ENCODE results near the gene ZNF280D.
"Not testable (repeated sequence)": the region's sequence is repeated elsewhere in the genome, so short reads cannot be mapped to it uniquely, and the experiment has no call there.

ZNF280D gene

DNA sequence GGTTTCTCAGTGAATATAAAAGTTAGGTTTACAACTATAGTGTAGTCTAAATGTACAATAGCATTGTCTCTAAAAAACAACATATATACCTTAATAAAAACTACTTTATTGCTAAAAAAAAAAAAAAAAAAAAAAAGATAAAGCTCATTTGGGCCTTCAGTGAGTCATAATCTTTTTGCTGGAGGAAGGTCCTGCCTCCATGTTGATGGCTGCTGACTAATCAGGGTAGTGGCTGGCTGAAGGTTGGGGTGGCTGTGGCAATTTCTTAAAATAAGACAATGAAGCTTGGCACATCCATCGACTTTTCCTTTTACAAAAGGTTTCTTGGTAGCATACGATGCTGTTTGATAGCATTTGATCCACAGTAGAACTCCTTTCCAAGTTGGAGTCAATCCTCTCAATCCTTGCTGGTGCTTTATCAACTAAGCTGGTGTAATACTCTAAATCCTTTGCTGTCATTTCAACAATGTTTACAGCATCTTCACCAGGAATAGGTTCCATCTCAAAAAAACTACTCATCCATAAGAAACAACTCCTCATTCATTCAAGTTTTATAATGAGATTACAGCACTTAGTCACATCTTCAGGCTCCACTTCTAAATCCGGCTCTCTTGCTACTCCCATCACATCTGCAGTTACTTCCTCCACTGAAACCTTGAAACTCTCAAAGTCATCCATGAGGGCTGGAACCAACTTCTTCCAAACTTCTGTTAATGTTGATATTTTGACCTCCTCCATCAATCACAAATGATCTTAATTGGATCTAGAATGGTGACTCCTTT, 13.3 kb downstream of the ZNF280D start:
- FAIRE-seq (no peak), DNase-seq (ENCODE audit: insufficient read length, low spot score) (no peak)

DNA sequence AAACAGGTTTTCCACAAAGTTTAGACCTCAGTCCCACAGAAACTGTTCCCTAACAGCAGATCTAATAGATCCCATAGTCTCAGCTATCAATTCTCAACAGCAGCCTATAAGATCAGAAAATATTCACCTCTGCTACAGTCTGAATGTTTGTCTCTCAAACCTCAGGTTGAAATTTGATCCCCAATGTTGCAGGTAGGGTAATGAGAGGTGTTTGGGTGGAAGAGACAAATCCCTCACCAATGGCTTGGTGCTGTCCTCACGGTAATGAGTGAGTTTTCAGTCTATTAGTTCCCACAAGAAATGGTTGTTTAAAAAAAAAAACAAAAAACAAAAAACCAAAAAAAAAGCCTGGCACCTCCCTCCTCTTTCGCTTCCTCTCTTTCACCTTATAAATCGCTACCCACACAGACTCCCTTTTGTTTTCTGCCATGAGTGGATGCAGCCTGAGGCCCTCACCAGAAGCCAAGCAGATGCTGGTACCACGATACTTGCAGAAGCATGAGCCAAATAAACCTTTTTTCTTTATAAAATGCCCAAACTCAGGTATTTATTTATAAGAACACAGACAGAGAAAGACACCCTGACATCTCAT, 14.2 kb downstream of the ZNF280D start:
- no peak for DNase-seq (ENCODE audit: insufficient read length, low spot score)
- FAIRE-seq = no peak

DNA sequence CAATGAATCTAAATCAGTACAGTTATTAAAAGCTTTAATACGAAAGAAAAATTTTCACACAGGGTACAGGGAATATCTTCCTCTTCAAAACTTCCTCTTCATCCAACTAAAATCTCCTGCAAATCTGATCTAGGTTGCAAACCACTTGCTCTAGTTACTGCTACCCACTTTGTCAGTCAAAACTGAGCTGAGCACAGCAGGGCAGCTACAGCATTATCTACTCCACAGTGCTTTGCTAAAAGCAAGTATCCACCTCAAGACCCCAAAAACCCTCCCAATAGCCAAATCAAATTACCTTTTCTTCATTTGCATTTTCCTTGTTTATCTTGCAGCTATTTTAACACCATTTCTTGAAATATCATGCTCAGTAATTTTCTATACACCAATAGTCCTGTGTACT, 14.7 kb downstream of the ZNF280D start:
- FAIRE-seq = no peak

DNA sequence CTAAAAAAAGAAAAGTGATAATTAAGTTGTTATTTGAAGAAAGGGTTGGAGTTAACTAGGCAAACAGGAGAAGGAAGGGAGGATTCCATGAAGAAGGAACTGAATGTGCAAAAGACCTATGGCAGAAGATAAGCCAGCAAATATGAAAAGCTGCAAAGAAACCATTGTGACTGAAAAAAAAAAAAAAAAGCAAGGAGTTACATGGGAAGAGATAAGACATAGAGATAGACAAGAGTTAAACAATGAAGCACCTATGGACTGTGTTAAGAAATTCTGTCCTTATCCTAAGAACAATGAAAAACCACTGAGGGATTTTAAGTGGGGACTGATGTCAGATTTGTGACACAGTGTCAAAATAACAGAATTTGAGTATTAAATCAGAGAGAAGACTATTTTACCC, 17.0 kb downstream of the ZNF280D start:
- no peak for FAIRE-seq
- DNase-seq (ENCODE audit: insufficient read length, low spot score) = no peak

More for the DNA sequence above, 14.7 kb downstream of the ZNF280D start:
- DNase-seq (ENCODE audit: insufficient read length, low spot score) = no peak

DNA sequence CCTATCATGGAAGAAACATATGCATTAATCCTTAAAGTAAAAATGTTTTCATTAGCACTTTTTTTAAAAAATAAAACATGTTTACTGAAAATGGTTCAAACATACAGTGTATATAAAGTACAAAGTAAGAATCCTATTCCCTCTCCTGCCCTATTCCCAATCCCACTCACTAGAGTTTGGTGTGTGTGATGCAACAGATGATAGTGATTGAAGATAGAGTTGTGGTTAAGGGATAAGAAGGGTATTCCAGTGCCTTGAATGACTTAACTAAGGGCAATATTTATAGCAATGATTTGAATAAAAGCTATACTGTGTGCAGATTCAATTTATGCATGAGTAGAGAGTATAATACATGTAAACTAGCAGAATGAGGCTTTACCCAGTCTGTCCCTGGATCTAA, 18.1 kb downstream of the ZNF280D start:
- no peak for DNase-seq (ENCODE audit: insufficient read length, low spot score)
- no peak for FAIRE-seq

DNA sequence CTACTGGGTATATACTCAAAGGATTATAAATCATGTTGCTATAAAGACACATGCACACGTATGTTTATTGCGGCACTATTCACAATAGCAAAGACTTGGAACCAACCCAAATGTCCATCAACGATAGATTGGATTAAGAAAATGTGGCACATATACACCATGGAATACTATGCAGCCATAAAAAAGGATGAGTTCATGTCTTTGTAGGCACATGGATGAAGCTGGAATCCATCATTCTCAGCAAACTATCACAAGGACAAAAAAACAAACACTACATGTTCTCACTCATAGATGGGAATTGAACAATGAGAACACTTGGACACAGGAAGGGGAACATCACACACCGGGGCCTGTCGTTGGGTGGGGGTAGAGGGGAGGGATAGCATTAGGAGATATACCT, 23.8 kb downstream of the ZNF280D start:
- not testable (repeated sequence) for DNase-seq (ENCODE audit: insufficient read length, low spot score); FAIRE-seq

DNA sequence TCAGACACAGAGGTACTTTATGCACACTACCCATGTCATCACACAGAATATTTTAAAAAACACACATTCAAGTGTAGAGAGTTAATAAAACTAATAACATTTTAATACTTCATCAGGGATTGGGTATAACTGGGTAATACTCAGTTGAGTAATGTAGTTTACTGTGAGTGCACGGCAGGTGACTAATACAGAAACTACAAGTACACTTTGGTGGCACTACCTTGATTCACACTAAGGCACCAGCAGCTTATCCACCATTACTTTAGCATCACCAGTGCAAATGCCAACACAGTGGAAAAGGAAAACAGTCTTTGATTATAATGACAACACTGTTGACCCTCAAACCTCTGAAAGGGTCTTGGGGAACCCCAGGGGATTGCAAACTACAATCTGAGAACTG, 33.6 kb downstream of the ZNF280D start:
- FAIRE-seq (no peak), DNase-seq (ENCODE audit: insufficient read length, low spot score) (no peak)

DNA sequence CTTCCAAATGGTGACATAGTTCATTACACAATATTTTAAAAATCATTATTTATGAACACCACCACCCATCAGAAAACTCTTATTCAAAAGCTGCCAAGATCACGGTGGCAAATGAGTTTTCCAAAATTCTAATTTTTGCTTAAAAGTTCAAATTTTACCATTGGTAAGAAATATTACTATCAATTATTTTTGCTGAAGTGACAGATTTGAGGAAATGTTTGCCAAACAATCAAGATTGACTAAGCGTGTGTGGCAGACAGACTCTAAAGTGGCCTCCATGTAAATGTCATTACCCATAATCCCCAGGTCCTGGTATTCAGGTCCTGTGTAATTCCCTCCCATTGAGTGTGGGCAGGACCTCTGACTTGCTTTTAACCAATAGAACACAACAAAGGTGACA, 35.0 kb downstream of the ZNF280D start:
- FAIRE-seq = no peak
- no peak for DNase-seq (ENCODE audit: insufficient read length, low spot score)

DNA sequence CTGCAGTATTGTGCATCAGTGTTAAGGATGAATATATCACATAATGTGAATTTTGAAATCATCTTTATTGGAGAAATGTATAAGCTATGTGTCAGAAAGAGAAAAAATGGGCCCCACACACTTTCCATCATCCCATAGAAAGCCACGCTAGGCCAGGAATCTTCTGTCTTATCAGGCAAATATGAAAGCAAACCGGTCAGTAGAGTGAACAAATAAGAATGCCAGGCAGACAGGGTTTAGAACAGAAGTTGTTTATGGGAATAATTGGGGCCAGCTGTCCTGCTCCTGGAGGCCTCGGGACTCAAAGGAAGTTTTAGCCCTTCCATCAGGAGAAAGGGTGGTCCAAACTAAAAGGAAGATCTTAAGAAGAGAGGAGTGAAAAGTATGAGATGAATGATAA, 39.5 kb downstream of the ZNF280D start:
- FAIRE-seq (peak; percentile 49), DNase-seq (ENCODE audit: insufficient read length, low spot score) (no peak)

DNA sequence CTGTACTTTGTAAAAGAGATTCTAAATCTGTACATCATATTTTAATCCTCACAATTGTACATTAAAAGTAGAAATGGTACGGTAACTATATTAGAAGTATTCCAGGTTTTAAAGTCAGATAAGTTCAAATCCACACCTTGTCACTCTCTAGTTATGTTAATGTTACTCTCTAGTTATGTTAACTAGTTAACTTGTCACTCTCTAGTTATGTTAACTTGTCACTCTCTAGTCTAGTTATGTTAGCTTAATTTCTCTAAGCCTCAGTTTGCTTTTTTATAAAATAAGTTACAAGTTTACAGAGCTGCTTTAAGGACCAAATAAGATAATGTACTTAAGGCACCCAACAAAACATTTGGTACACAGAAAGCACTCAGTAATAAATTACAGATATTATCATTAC, 42.6 kb downstream of the ZNF280D start:
- FAIRE-seq (peak; percentile 57), DNase-seq (ENCODE audit: insufficient read length, low spot score) (no peak)

DNA sequence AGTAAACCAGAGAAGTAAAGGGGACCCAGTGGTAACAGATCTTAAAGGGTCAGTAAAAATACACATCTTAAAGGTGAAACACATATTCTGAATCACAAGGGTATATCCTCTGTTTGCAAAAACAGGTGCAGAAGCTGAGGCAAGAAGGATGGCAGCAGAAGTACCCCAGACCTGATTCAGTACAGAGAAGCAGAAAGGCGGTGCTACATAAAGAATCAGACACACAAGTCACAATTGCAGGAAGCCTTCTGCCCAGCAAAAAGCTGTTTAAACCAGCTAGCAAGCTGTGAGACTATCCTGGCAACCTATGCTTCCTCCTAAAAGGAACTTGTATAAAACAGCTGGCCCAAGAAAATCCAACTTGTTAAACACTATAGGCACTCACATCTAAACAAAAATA, 49.4 kb downstream of the ZNF280D start:
- FAIRE-seq (no peak), DNase-seq (ENCODE audit: insufficient read length, low spot score) (no peak)

DNA sequence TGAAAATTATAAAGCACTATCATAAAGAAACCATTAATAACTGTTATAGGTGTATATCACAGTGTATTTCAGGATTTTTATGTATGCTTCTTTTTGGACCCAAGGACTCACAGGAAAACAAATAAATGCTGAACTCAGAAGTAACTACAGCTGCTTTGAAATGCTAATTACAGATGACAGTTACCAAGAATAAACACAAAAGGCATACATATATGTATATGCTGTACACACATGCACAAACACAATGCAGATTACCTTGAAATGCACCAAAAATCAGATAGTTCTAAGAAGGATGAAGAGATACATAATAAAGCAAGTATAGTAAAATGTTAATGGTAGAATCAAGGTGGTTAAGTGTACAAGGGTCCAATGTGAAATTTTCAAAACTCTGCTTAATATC, 52.2 kb downstream of the ZNF280D start:
- FAIRE-seq = no peak
- no peak for DNase-seq (ENCODE audit: insufficient read length, low spot score)

DNA sequence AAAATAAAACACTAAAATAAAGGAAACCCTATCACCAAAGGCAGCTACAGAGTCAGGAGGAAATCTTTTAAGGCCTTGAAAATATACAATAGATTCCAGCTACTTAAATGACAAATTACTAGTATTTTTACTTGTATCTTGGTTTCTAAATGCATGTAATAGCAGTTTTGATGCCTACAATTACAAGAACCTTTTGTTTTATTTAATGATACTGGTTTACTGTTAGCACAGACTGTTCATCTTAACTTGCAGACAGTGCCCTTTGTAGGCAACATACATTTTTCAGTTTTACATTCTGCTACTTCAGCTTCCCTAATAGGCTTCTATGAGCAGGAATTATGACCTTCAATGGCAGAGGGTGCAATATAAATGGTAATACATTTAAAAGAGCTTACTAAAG, 54.1 kb downstream of the ZNF280D start:
- FAIRE-seq = peak; percentile 18
- no peak for DNase-seq (ENCODE audit: insufficient read length, low spot score)

DNA sequence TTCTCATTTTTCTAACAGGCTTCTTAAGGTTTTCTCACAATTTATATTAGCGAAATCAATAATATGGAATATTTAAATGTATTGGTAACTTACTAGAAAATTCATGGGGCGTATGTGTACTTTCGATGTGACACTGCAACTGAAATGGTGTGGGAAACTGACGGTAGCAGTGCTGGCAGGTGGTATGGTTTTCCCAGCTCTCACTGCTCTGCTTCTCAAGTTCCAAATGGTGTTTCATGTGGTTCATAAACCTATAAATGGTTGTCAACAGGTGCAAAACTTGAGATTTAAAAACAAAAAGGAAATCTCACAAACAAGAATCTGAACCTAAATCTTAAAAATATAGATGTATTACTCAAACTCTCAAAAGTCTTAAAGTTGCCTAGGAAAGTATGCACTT, 54.7 kb downstream of the ZNF280D start:
- FAIRE-seq (no peak), DNase-seq (ENCODE audit: insufficient read length, low spot score) (no peak)

DNA sequence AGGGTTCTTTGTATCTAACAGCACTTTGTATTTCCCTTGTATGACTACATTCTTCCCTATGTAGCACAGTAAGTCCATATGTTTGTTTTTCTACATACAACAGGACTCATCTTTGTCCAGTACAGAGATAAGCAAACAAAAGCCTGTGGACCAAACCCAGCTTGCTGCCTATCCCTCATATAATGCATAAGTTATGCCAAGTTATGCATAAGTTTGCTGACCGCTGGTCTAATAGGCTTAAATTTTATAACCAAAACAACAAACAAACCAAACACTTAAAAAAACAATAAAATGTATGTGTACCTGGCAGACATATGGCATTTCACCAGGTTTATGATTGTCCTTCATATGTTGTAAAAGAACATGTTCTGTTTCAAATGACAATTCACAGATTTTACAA, 56.0 kb downstream of the ZNF280D start:
- FAIRE-seq (no peak), DNase-seq (ENCODE audit: insufficient read length, low spot score) (no peak)

DNA sequence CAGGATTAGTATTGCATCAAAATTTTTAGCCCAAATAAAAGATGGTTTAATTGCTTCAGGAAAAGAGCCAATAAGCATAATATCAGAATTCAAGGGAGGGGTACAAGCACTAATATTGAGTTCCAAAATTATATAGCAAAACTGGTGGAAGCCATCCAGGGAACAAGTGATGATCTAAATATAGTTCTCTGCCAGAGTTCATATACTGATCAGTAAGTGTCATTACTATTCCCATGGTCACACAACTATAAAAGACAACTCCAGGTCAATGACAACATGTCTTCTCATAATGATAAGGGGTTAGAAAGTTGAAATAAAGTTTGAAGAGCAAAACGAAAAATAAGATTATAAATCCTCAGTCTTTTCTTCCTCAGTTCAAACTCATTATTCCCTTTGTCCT, 57.4 kb downstream of the ZNF280D start:
- no peak for DNase-seq (ENCODE audit: insufficient read length, low spot score)
- FAIRE-seq = no peak

DNA sequence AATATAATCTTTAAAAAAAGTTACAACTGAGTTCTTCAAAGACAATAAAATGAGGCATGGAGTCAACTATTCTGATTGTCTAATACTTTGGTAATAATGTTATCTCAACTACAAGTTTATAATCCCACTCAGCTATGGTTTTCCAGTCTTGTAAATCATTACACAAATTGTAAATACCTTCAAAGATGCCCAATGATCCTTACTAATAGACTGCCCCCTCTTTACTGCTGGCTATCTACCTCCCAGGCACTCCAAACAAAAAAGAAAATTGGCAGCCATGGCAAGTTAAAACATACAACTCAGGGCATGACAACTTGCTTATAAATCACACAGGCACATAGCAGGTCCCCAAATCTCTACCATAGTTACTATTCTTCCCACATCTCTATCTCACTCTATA, 58.5 kb downstream of the ZNF280D start:
- DNase-seq (ENCODE audit: insufficient read length, low spot score) (no peak), FAIRE-seq (no peak)

DNA sequence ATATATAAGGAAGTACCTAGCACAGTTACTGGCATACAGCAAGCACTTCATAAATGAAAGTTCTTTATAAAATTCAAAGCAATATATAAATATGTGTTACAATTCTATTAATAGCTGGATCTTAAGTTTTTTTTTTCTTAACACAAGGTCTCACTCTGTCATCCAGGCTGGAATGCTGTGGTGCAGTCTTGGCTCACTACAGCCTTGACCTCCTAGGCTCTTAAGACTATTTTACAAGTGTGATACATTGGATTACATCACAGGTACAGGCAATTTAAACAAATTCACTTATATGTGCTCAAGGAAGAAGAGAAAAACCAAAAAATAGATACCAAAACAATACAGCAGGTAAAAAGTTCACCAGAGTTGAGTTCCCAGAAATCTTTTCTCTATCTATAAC, 60.6 kb downstream of the ZNF280D start:
- DNase-seq (ENCODE audit: insufficient read length, low spot score) (no peak), FAIRE-seq (no peak)

DNA sequence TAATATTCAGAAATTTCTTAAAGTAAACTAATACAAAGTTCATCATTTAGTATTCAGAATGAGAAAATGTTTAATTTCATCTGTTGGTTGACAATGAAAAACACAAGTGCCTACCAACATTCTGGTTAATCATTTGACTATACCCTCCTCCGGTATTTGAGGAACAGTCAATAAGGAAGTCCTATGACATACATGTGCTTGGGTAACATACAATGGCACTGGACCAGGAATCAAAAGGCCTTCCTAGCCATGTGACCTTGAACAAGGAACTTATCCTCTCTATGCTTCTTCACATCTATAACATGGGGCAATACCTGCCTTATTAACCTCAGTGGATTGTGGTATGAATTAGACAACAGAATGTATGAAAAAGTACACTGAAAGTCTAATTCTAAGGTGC, 65.8 kb downstream of the ZNF280D start:
- FAIRE-seq = no peak
- DNase-seq (ENCODE audit: insufficient read length, low spot score) = no peak

DNA sequence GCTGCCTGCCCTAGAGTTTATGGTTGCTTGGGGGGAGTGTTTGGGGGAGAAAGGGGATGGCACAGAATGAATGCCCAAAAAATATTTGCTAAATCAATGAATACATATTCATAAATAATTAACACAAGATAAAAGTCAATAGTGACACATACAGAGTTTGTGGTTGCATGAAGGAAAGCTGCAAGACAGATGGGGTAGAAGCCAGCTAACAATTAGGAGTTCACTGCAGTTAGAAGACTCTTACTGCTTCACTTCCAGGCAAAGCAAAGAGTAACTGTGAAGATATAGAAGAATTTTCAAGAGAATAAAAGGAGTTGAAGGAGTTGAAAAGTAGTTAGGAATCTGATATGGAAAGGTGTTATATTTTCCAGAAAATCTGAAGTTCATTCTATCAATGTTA, 72.4 kb downstream of the ZNF280D start:
- no peak for FAIRE-seq

DNA sequence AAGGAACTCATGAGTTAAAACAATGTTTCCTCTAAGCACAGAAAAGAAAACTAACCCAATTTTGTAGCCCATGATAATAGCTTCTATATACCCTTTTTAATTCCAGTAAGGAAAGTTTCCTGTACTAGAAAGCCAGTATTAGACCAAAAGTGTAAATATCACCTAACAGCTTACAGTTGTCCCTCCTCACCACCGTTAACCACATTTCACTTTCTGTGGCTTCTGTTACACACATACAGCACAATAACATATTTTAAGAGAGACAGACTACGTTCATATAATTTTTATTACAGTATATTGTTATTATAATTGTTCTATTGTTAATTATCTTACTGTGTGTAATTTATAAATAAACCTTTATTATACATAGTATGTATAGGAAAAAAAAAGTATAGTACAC, 74.1 kb downstream of the ZNF280D start:
- FAIRE-seq (no peak), DNase-seq (ENCODE audit: insufficient read length, low spot score) (no peak)

More for the DNA sequence above, 72.4 kb downstream of the ZNF280D start:
- DNase-seq (ENCODE audit: insufficient read length, low spot score) = no peak

DNA sequence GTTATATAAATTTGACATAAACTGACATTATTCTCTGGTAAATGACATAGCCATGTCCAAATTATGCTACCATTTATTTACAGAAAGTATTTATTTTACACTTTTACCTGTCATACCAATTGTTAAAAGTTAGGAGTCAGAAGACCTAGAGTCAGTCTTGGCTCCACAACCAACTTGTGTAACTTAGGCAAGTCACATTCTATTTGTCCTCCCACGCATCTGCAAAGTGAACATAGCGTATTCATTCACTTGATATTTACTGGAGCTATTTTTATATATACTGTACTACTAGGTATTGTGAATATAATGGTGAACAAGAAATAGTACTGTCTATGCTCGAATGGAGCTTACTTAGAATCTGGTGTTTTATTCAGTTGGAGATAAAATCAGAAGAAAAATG, 78.7 kb downstream of the ZNF280D start:
- no peak for DNase-seq (ENCODE audit: insufficient read length, low spot score)
- FAIRE-seq = no peak

DNA sequence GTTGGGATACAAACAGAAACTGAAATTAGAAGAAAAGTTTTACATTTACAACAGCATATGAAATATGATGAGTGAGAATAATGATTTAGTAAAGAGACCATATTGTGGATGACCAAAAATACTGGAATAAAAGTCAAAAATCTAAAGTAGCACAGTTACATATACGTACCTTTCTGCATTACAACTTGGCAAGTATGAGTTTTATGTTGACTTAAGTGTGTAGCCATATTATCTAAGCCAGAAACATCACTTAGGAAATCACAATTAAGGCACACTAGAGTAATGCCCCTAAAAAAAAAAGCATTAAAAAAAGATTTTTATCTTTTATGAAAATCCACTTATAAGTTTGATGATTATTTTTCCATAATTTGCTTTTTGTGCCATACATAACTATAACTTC, 79.1 kb downstream of the ZNF280D start:
- DNase-seq (ENCODE audit: insufficient read length, low spot score) (no peak), FAIRE-seq (no peak)

Data from GM19239 (cell line).